Cerebellar cortex (tissue), 1 donor: ENCODE data around the gene SOAT2.
"Not testable (repeated sequence)": the region's sequence is repeated elsewhere in the genome, so short reads cannot be mapped to it uniquely, and the experiment has no call there.

Experiments
- DNase-seq: peaks from one replicate; pipeline ENCODE4 v3.0.0-alpha.2; 2015; ENCODE audit warnings: low spot score

The SOAT2 gene

DNA sequence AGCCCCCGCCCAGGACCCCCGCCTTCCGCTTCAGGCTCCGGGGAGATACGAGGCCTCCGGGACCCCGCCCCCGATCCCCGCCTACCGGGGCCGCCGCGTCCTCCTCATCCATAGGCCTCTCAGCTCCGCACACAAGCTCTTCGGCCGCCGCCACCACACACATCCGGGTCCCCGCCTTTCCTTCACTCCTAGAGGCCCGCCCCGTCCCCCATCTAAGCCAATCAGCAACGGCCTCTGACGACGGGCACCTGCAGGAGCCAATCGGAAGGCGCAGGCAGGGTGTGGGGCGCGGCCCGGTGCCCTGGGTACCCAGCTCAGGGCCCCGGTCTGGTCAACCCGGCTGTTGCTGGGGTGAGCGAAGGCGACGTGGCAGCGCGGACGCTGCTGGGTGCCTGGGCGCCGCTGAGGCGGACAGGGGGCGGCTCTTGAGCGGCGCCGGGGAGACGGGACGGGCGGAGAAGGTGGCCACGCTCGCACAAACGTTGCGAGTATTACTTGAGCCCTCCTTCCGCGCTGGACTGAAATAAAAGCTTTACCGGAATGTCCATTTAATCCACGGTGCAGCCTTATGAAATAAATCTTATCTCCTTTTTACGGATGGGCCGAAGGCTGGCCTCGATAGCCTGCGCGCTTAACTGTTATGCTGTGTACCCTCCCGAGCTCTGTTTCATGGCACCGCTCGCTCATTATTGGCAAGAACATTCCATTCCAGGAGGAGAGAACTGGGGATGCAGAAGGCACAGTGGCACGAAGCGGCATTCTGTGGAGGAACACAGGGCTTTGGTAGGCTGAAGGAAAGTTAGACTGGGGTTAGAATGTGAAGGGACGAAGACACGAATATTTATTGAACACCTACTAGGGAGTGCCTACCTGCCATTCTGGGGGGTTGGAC, 23.8 kb upstream of the SOAT2 start, which contains the start of gene SPRYD3:
Gene SPRYD3 (minus strand): TSS at position 165 of the 892 bp plus-strand sequence. CDS start 57 bp downstream, at position 108.
- DNase-seq, result peak; percentile 97

DNA sequence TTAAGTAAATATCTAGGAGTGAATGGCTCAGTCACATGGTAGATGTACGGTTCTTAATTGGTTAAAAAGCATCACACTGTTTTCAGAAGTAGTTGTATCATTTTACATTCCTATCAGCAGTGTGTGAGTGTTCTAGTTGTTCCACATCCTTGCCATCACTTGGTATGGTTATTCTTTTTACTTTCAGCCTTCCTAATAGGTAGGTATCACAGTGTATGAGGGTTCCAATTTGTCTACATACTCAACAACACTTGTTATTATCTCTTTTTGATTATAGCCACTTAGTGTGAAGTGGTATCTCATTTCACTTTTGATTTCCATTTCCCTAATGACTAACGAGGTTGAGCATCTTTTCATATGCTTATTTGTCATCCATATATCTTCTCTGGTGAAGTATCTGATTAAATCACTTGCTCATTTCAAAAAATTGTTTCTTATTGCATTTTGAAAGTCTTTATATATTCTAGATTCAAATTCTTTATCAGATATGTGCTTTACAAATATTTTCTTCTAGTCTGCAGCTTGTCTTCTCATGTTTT, 20.6 kb upstream of the SOAT2 start:
- no peak for DNase-seq

DNA sequence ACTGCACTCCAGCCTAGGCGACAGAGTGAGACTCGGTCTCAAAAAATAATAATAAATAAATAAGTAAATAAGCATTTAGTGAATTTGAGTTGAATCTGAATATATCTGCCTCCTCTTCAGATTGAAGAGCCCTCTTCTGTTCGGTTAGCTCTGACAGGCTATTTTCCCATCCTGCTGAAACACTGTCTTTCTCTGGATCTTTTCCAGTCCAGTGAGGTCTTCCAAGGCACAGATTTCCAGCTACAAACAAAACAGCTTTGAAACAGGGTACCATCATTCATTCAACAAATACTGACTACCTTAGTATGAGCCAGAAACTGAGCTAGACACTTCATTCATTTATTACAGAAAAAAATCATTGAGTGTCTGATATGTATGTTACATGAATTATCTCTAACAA, 16.9 kb upstream of the SOAT2 start:
- no peak for DNase-seq

DNA sequence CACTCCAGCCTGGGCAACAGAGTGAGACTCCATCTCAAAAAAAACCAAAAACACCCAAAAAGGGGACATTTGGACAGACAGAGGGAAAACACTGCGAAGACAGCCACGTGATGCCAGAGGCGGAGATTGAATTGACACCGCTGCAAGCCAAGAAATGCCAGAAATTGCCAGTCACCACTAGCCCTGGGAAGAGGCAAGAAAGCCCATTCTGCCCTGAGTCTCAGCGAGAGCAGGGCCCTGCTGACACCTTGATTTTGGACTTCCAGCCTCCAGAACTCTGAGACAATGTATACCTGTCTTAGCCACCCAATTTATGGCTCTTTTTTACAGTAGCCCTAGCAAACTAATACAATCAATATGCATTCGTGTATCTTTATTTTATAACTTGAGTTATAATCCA, 13.2 kb upstream of the SOAT2 start:
- no peak for DNase-seq

DNA sequence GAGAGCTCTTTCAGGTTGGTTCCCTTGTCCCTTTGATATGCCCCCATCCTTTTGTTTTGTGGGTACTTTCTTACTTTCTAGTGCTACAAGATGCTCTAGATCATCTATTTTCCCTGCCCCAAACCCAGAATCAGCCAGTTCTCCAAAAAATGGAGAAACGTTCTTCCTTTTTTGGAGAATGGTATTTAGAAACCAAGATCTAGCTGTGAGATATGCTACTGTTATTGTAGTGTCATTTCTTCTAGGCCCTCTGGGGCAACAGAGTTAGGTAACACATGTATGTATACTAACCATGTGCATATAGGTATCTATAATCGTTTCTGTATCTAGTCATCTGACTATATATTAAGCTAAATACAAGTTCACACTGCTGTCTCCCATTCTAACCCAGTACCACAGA, 12.7 kb upstream of the SOAT2 start:
- no peak for DNase-seq

DNA sequence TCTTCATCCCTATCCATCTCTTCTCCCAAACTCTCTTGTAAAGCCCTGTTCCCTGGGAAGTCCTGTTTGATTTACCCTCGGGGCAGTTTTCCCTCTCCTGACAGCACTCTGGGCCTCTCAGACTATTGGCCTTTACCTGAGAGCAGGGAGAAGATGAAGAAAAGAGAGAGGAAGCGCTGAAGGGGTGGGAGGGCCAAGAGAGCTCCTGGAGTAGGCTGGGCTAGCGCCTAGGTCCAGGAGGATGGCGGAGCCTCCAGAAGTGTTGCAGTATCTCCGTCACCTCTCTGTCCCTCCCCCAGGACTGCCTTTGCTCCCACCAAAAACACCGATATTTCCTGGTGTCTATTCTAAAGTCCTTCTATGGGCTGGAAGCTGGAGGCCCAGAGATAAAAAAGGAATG, 11.5 kb upstream of the SOAT2 start:
- no peak for DNase-seq

DNA sequence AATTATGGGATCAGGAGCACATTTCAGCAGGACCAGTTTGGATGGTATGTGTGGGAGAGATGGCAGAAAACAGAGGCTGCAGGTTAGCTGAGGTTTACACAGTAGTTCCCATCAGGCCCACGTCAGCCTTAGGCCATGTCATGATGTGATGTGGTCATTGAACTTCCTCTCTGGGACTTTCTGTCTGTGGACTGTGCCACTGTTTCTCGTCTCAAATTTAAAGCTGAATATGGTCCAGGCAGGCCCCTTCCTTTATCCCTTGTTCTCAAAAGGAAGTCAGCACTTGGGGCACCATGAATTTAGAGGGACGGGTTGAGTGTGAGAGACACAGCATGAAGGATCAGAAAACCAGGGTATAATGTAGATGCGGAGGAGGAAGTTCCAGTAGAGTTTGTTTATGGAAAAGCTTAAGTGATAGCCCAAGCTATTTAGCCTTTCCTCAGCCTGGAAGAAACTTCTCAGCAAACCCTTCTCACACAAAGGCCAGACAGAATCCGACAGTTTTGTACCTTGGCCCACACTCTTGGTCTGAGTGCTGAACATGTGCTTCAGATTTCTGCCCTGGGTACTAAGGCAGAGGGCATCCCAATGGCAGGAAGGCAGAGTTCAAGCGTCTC, 9.4 kb upstream of the SOAT2 start:
- DNase-seq, result no peak

DNA sequence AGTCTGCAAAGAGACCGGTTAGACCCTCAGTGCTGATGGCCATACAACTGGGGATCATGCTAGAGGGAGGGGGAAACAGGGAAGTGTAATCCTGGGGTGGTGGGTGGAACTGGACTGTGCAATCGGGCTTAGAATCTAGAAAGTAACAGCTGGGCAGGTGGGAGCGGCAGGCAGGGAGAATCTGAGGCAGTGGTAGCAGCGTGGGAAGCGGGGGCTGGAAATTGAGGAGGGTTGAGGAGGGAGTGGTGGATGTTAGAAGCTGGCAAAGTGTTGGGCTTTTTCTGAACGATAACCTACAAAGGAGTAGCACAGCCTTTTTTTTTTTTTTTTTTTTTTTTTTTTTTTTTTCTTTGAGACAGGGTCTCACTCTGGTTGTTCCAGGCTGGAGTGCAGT, 8.9 kb upstream of the SOAT2 start:
- no peak for DNase-seq

DNA sequence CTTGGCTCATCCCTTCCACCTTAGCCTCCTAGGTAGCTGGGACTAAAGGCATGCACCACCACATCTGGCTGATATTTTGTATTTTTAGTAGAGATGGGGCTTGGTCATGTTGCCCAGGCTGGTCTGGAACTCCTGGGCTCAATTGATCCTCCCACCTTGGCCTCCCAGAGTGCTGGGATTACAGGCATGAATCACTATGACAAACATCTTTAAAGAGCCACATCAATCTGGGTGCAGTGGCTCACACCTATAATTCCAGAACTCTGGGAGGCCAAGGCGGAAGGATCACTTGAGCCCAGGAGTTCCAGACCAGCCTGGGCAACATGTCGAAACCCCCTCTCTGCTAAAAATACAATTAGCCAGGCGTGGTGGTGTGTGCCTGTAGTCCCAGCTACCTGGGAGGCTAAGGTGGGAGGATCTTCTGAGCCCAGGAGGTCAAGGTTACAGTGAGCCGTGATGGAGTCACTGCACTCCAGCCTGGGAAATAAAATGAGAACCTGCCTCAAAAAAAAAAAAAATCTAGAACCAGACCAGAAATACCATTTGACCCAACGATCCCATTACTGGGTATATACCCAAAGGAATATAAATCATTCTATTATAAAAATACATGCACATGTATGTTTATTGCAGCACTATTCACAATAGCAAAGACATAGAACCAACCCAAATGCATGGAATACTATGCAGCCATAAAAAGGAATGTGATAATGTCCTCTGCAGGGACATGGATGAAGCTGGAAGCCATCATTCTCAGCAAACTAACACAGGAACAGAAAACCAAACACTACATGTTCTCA, 8.3 kb upstream of the SOAT2 start:
- not testable (repeated sequence) for DNase-seq

DNA sequence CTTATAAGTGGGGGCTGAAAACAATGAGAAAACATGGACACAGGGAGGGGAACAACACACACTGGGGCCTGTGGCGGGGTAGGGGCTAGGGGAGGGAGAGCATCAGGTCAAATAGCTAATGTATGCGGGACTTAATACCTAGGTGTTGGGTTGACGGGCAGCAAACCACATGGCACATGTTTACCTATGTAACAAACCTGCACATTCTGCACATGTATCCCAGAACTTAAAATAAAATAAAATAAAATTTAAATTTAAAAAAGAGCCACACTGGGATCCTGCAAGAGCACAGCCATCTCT, 7.7 kb upstream of the SOAT2 start:
- not testable (repeated sequence) for DNase-seq

DNA sequence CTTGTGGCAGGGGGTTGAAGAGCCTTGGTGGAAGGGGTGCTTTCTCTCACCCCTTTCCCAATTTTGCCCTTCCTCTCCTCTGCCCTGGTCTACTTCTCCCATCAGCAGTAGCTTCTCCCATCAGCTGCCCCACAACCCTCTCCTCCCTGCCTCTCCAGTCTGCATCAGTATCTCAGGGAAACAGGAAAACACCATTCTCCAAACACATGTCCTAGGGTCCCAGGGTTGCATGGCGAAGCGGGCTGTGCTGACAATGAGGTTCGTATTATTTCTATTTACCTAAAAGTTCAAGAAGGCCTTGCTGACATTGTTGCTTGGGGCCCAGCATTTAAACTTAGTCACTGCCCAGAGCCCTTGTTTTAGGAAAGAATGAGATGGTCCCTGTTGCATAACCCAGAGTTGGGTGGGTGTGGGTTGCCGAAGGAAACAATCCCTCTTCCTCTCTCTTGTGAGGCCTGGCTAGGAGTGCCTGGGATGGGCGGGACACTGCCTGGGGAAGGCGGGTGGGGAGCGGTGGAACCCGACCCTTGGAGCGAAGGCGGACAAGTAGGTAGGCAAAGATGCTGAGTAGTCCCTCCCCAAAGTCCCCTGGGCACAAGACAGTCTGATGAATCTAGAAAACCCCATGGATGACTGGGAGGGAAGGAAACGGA, 7.1 kb upstream of the SOAT2 start:
- DNase-seq, result no peak

DNA sequence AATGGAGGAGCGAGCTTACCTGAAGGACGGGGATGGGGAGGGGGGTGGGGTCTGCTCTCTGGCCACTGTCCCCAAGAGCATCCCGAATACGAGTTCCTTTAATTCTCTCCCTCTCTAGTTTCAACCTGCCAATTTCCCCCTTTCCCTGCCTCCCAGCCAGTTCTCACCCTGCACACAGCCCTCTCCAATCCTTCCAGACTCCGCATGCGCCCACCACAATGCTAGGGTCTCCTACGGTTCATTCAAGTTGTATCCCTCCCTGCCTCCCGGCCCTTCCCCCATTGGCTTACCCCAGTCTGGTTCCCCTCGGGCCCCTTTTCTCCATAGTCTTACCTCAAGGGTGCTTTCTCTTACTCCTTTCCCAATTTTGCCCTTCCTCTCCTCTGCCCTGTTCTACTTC, 6.5 kb upstream of the SOAT2 start:
- DNase-seq, result no peak

DNA sequence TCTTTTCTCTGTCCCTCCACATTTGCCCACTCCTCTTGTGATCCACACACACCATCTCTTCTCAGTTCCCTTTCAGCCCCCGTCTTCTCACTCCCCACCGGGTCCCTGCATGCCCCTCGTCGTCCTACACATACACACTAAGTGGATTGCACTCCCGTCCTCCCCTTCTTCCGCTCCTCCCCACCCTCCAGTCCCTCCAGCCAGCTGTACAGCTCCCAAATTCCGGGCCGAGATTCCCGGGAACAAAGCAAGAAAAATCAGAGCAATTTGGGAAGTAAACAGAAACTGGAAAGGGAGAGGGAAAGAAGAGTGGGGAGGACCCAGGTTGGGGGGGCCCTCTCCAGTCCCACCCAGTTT, 6.1 kb upstream of the SOAT2 start:
- DNase-seq, result peak; percentile 40

DNA sequence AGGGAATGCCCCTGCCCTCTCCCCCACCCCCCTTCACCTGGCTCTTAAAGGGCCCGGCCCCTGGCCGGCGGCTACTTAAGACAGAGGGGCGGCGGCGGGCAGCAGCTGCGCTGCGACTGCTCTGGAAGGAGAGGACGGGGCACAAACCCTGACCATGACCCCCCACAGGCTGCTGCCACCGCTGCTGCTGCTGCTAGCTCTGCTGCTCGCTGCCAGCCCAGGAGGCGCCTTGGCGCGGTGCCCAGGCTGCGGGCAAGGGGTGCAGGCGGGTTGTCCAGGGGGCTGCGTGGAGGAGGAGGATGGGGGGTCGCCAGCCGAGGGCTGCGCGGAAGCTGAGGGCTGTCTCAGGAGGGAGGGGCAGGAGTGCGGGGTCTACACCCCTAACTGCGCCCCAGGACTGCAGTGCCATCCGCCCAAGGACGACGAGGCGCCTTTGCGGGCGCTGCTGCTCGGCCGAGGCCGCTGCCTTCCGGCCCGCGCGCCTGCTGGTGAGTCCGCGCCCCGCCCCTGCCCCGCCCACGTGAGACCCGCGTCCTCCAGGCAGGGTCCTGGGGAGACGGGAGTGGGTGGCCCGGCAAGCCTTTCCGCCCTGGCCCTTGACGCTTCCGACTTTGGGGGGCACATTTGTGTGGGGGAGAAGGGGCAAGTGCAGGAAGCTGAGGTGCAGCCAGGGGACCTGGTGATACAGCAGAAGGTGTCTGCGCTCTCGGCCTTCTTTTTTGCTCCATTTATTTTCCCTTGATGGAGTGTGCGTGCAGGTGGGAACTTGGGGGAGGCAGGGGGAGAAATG, 5.5 kb upstream of the SOAT2 start, which contains the start of gene IGFBP6:
Gene IGFBP6 (plus strand): TSS at position 104 of the 790 bp plus-strand sequence. CDS start 51 bp downstream, at position 155.
- peak; percentile 52 for DNase-seq

DNA sequence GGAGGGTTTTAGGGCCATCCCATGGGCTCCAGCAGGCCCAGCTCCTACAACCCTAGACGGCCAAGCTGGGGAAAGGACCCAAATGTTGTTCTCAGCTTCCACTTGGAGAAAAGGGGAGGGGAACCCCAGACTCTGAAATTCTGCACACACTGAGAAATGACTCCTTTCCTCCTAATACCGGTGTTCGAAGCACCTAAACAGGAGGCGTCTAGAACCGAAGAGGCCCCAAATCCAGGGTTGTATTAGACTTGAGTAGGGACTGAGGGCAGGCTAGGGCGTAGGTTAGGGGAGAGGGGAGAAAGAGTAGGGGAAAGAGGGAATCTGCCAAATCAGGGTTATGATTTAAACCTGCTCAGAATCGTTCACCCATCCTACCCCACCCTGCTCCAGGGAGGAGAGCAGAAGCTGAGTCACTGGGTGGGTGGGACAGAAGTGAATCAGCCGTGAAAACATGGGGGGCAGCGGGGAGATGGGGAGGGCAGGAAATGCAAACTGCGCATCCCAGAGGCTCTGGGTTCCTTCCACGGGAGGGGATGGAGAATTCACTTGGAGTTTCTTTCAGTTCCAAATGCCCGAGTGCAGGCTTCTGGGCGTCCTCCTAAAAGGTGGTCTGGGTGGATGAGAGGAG, 4.8 kb upstream of the SOAT2 start:
- peak; percentile 16 for DNase-seq

DNA sequence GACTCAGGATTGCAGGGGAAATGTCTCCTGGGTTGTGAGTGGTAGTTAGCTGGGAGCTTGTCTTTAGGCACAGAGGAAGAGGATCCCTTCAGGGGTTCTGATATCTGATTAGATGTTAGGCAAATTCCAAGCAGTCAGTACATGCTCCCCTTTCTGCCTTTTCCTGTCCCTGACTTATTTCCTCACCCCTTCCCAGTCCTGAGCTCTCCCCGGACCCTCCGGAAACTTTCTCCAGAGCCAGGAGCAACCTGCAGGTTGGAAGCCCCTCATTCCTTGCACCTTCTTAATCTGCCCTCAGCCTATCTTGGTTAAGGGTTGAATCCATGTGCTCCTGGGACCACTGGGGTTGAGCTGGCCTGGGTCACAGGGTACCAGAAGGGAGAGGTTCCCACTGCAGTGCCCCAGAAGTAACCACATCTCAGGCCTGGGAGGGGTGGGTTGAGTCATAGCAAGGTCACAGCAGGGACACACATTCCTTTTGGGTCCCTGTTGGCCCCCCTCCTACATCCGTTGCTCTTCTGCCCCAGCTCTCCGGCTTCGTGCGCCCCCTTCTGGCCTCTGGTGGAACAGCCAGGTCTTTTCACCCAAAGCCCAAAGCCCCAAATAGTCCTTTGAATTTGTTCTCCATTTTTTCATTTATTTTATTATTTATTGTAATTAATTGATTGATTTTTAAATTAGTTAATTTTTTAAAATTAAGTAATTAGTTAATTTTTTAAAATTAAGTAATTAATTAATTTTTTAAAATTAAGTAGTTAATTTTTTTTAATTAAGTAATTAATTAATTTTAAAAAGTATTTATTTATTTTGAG, 4.0 kb upstream of the SOAT2 start:
- DNase-seq, result peak; percentile 81

DNA sequence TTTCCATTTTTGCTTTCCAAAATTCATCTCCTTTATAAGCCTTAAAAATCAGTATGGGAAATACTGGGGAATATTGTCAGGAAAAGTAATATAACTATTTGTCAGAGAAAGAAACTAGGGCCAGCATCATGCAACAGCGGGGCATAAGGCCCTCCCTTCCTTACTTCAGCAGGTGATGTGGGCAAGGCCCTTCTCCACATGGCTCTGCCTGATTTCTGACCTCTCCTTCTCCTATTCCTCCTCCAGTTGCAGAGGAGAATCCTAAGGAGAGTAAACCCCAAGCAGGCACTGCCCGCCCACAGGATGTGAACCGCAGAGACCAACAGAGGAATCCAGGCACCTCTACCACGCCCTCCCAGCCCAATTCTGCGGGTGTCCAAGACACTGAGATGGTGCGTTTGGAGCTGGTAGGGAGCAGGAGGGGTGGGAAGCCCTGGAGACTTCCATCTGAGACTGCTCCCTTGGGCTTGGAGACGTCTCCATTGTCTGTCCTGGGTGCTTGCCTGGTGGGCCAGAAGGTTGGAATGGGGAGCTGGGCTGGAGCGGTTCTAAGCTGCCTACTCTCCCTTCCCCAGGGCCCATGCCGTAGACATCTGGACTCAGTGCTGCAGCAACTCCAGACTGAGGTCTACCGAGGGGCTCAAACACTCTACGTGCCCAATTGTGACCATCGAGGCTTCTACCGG, 2.7 kb upstream of the SOAT2 start:
- DNase-seq, result no peak

DNA sequence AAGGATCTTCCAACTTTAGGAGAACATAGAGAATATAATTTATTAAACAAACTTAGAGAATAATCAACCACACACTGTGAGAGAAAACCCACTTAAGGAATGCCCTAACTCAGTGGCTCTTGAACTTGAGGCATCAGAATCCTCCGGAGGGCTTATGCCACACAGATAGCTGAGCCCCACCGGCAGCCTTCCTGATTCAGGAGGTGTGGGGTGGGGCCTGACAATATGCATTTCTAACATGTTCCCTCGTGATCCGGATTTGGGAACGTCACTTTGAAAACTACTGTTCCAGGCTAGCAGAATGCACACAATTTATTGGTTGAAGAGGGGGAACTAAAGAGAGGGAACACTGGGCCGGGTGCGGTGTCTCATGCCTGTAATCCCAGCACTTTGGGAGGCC, 2.0 kb upstream of the SOAT2 start:
- DNase-seq, result no peak
